ENCODE measurements around the gene DIS3. TPM values are rescaled to one million over a fixed set of nuclear protein-coding genes. Genes with fewer than 3 reads are reported as not detected.
"Not testable (repeated sequence)": the region's sequence is repeated elsewhere in the genome, so short reads cannot be mapped to it uniquely, and the experiment has no call there.

Gene DIS3
- total and polyA plus RNA-seq, 2 of the 13 experiments (the other 11 are each of a cell fraction or from before 2014, with no cell fraction given): 13.2 to 35.0 TPM

- H2AFZ ChIP-seq (ENCODE audit: low read length); ATAC-seq; H3K9me3 ChIP-seq (ENCODE audit: low read length); H3K4me3 ChIP-seq (replicated peaks in 1 of 3; ENCODE audit: insufficient read depth in 1 of 3, low read depth in 2 of 3, low read length in 3 of 3); H3K27ac ChIP-seq (ENCODE audit: extremely low read length, insufficient read depth, low read length); H3K79me2 ChIP-seq (ENCODE audit: insufficient read depth, low read length); BruUV-seq (replicated peaks); H3K27me3 ChIP-seq (ENCODE audit: control insufficient read depth in 1 of 2, insufficient read depth in 2 of 2, low read length in 2 of 2); H3K4me2 ChIP-seq (ENCODE audit: low read depth, low read length); in situ Hi-C loops (cut with HindIII; ENCODE audit: extremely low pct_ligation_motif_present, low pct_unique_long_range_greater_than_20kb); H3K4me1 ChIP-seq (ENCODE audit: insufficient read depth, low read length); intact Hi-C loops (cut with micrococcal nuclease; ENCODE audit: unreplicated experiment); H4K20me1 ChIP-seq (ENCODE audit: insufficient read depth, low read length); FAIRE-seq; H3K9ac ChIP-seq (ENCODE audit: insufficient read depth, low read depth, low read length); DNase-seq (ENCODE audit: low spot score); POLR2A ChIA-PET; H3K36me3 ChIP-seq (replicated peaks in 1 of 2; ENCODE audit: control insufficient read depth in 1 of 2, insufficient read depth in 2 of 2, low read length in 2 of 2); CTCF ChIA-PET (ENCODE audit: low intra/inter-chr PET ratio, low total read pairs): not testable (repeated sequence)
- 100% methylated on average over 1 of the region's 1 CpG for WGBS (ENCODE audit: low lambda C conversion rate)
- TF ChIP-seq ZMYM3 (CRISPR knock-in tag; IDR thresholded peaks at IDR 0.05): 0 out of 2 replicates have a peak, but pooled peaks have one; percentile 16
Observed at GRCh38 chr13:72806514-72806913, 24.8 kb upstream of the DIS3 start.

- Histone ChIP-seq H4K20me1 (ENCODE audit: insufficient read depth, low read length) (no peaks in the 10 kb centered on the region), H3K9ac (ENCODE audit: insufficient read depth, low read depth, low read length) (no peak overlapping the region), H3K4me3 (replicated peaks in 1 of 3; ENCODE audit: insufficient read depth in 1 of 3, low read depth in 2 of 3, low read length in 3 of 3) (no peak overlapping the region), H3K9me3 (ENCODE audit: low read length) (no peaks in the 10 kb centered on the region), H3K4me2 (ENCODE audit: low read depth, low read length) (no peak overlapping the region), H3K4me1 (ENCODE audit: insufficient read depth, low read length) (peaks cover 8% of the 10 kb centered on the region; the same call in 1 of the 2 replicates), H3K27ac (ENCODE audit: extremely low read length, insufficient read depth, low read length) (no peak overlapping the region), H3K27me3 (ENCODE audit: control insufficient read depth in 1 of 2, insufficient read depth in 2 of 2, low read length in 2 of 2) (no peaks in the 10 kb centered on the region; a peak in 1 of 5 replicates), H3K79me2 (ENCODE audit: insufficient read depth, low read length) (no peaks in the 10 kb centered on the region), H2AFZ (ENCODE audit: low read length) (no peak overlapping the region), H3K36me3 (replicated peaks in 1 of 2; ENCODE audit: control insufficient read depth in 1 of 2, insufficient read depth in 2 of 2, low read length in 2 of 2) (peaks cover 0 to 1% of the 10 kb centered on the region in 2 experiments; a peak in 1 of 5 replicates)
- DNase-seq (ENCODE audit: low spot score) (peak; percentile 44), ATAC-seq (peak; percentile 50; the same call in 1 of the 3 replicates), FAIRE-seq (no peak)
- TF ChIP-seq ZBTB39 (CRISPR knock-in tag; IDR thresholded peaks at IDR 0.05): peak; percentile 67; the same call in 1 of the 2 replicates
- no peak for TF ChIP-seq EHMT2 (IDR thresholded peaks at IDR 0.05; ENCODE audit: borderline replicate concordance, low read depth, low read length)
- TF ChIP-seq FOXA1 (IDR thresholded peaks at IDR 0.05): no peak
- 0 out of 2 replicates have a peak, but pooled peaks have one; percentile 9 for TF ChIP-seq FOXA1 (CRISPR knock-in tag; IDR thresholded peaks at IDR 0.05)
- TF ChIP-seq CEBPB (IDR thresholded peaks at IDR 0.05; ENCODE audit: borderline replicate concordance, low read depth, low read length): peak; percentile 66; the same call in 1 of the 2 replicates
- peak; percentile 14; the same call in 1 of the 2 replicates for TF ChIP-seq CEBPG (CRISPR knock-in tag; IDR thresholded peaks at IDR 0.05)
- ChIA-PET POLR2A (interaction anchor here (0.6 kb wide), 1 partner anchor 8 kb away, joined by 3 read pairs; no protein-coding TSS in a partner anchor), CTCF (ENCODE audit: low intra/inter-chr PET ratio, low total read pairs) (no interaction called here)
- no TSS peak for BruUV-seq (replicated peaks)
- intact Hi-C loops (cut with micrococcal nuclease; ENCODE audit: unreplicated experiment): no loop called here
- in situ Hi-C loops (cut with HindIII; ENCODE audit: extremely low pct_ligation_motif_present, low pct_unique_long_range_greater_than_20kb): no loop called here
- 100% methylated on average over 1 of the region's 1 CpG for WGBS (ENCODE audit: low lambda C conversion rate)
Observed at GRCh38 chr13:72805676-72806346, 24.1 kb upstream of the DIS3 start.

All from HepG2 (cell line).